Measurements from ENCODE around the gene AQP7. TPM values are rescaled to one million over a fixed set of nuclear protein-coding genes. Genes with fewer than 3 reads are reported as not detected.

AQP7 gene
- total and polyA plus RNA-seq, 9 of the 15 experiments (the other 6 are each of a cell fraction or from before 2014, with no cell fraction given): 0.04 to 0.53 (median 0.07) TPM; not detected in 4

DNA sequence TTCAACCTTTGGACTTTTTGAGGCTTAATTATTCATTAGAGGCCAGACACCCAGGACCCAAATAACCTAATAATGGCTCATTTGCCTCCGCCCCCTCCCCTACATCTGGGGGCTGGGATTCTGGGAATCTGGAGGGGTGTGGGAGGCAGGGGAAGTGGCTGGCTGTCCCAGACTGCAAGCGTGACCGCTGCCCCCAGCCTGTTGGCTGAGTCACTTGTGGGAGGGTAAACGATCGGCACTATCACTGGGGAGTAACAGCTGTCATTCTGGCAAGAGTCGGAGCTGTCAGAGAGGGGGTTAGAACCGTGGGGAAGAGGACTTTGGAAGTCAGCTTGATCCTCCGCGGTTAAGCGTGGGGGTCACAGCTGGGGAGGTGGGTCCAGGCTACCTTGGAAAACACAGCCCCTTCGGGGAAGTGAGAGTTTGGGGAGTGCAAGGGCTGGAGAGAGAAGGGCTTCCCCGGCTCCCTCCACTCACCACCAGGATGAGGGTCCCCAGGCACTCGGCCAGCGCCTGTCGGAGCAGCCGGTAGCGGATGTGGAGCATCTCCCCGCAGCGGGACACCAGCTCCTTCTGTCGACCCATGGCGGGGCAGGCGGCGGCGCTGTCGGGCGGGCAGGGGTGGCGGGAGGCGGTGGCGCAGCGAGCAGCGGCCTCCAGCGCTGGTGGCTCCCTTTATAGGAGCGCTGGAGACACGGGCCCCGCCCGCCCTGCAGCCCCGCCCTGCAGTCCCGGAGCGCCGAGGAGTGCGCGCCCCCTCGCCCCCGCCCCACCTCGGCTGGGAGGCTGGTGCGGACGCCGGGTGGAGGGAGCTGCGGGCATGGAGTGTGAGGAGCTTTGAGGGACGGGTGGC, 44.8 kb upstream of the AQP7 start, which contains the start of gene AQP3 (continued):
- peak in 1 of 2 experiments; percentile 88; a peak in 2 of 4 replicates for TF ChIP-seq HDAC1 (IDR thresholded peaks at IDR 0.05)
- no peak for TF ChIP-seq ZEB2 (IDR thresholded peaks at IDR 0.05)
- no peak for TF ChIP-seq ZNF239 (CRISPR knock-in tag; IDR thresholded peaks at IDR 0.05)
- TF ChIP-seq, protein P1, sequence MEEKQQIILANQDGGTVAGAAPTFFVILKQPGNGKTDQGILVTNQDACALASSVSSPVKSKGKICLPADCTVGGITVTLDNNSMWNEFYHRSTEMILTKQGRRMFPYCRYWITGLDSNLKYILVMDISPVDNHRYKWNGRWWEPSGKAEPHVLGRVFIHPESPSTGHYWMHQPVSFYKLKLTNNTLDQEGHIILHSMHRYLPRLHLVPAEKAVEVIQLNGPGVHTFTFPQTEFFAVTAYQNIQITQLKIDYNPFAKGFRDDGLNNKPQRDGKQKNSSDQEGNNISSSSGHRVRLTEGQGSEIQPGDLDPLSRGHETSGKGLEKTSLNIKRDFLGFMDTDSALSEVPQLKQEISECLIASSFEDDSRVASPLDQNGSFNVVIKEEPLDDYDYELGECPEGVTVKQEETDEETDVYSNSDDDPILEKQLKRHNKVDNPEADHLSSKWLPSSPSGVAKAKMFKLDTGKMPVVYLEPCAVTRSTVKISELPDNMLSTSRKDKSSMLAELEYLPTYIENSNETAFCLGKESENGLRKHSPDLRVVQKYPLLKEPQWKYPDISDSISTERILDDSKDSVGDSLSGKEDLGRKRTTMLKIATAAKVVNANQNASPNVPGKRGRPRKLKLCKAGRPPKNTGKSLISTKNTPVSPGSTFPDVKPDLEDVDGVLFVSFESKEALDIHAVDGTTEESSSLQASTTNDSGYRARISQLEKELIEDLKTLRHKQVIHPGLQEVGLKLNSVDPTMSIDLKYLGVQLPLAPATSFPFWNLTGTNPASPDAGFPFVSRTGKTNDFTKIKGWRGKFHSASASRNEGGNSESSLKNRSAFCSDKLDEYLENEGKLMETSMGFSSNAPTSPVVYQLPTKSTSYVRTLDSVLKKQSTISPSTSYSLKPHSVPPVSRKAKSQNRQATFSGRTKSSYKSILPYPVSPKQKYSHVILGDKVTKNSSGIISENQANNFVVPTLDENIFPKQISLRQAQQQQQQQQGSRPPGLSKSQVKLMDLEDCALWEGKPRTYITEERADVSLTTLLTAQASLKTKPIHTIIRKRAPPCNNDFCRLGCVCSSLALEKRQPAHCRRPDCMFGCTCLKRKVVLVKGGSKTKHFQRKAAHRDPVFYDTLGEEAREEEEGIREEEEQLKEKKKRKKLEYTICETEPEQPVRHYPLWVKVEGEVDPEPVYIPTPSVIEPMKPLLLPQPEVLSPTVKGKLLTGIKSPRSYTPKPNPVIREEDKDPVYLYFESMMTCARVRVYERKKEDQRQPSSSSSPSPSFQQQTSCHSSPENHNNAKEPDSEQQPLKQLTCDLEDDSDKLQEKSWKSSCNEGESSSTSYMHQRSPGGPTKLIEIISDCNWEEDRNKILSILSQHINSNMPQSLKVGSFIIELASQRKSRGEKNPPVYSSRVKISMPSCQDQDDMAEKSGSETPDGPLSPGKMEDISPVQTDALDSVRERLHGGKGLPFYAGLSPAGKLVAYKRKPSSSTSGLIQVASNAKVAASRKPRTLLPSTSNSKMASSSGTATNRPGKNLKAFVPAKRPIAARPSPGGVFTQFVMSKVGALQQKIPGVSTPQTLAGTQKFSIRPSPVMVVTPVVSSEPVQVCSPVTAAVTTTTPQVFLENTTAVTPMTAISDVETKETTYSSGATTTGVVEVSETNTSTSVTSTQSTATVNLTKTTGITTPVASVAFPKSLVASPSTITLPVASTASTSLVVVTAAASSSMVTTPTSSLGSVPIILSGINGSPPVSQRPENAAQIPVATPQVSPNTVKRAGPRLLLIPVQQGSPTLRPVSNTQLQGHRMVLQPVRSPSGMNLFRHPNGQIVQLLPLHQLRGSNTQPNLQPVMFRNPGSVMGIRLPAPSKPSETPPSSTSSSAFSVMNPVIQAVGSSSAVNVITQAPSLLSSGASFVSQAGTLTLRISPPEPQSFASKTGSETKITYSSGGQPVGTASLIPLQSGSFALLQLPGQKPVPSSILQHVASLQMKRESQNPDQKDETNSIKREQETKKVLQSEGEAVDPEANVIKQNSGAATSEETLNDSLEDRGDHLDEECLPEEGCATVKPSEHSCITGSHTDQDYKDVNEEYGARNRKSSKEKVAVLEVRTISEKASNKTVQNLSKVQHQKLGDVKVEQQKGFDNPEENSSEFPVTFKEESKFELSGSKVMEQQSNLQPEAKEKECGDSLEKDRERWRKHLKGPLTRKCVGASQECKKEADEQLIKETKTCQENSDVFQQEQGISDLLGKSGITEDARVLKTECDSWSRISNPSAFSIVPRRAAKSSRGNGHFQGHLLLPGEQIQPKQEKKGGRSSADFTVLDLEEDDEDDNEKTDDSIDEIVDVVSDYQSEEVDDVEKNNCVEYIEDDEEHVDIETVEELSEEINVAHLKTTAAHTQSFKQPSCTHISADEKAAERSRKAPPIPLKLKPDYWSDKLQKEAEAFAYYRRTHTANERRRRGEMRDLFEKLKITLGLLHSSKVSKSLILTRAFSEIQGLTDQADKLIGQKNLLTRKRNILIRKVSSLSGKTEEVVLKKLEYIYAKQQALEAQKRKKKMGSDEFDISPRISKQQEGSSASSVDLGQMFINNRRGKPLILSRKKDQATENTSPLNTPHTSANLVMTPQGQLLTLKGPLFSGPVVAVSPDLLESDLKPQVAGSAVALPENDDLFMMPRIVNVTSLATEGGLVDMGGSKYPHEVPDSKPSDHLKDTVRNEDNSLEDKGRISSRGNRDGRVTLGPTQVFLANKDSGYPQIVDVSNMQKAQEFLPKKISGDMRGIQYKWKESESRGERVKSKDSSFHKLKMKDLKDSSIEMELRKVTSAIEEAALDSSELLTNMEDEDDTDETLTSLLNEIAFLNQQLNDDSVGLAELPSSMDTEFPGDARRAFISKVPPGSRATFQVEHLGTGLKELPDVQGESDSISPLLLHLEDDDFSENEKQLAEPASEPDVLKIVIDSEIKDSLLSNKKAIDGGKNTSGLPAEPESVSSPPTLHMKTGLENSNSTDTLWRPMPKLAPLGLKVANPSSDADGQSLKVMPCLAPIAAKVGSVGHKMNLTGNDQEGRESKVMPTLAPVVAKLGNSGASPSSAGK (IDR thresholded peaks at IDR 0.05): no peak; the same call in 1 of the 2 replicates
- no peak for TF ChIP-seq STAT5A (IDR thresholded peaks at IDR 0.05; ENCODE audit: borderline replicate concordance, low read length)
- no peak for TF ChIP-seq ZNF253 (CRISPR knock-in tag; conservative IDR thresholded peaks at IDR 0.05)
- TF ChIP-seq, protein P2, sequence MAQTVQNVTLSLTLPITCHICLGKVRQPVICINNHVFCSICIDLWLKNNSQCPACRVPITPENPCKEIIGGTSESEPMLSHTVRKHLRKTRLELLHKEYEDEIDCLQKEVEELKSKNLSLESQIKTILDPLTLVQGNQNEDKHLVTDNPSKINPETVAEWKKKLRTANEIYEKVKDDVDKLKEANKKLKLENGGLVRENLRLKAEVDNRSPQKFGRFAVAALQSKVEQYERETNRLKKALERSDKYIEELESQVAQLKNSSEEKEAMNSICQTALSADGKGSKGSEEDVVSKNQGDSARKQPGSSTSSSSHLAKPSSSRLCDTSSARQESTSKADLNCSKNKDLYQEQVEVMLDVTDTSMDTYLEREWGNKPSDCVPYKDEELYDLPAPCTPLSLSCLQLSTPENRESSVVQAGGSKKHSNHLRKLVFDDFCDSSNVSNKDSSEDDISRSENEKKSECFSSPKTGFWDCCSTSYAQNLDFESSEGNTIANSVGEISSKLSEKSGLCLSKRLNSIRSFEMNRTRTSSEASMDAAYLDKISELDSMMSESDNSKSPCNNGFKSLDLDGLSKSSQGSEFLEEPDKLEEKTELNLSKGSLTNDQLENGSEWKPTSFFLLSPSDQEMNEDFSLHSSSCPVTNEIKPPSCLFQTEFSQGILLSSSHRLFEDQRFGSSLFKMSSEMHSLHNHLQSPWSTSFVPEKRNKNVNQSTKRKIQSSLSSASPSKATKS (CRISPR knock-in tag; IDR thresholded peaks at IDR 0.05): no peak
- TF ChIP-seq, protein P3, sequence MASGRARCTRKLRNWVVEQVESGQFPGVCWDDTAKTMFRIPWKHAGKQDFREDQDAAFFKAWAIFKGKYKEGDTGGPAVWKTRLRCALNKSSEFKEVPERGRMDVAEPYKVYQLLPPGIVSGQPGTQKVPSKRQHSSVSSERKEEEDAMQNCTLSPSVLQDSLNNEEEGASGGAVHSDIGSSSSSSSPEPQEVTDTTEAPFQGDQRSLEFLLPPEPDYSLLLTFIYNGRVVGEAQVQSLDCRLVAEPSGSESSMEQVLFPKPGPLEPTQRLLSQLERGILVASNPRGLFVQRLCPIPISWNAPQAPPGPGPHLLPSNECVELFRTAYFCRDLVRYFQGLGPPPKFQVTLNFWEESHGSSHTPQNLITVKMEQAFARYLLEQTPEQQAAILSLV (tag; IDR thresholded peaks at IDR 0.05): no peak
- TF ChIP-seq, protein P4, sequence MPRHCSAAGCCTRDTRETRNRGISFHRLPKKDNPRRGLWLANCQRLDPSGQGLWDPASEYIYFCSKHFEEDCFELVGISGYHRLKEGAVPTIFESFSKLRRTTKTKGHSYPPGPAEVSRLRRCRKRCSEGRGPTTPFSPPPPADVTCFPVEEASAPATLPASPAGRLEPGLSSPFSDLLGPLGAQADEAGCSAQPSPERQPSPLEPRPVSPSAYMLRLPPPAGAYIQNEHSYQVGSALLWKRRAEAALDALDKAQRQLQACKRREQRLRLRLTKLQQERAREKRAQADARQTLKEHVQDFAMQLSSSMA (CRISPR knock-in tag; IDR thresholded peaks at IDR 0.05): no peak
